Inflammatory macrophage treated with lipopolysaccharide for 4 hours (primary cell): ENCODE measurements around the gene LRMDA.
A peak's percentile ranks its signal among the peaks of the same experiment; 100 is the strongest.

ENCODE experiments used
- DNase-seq: peaks from one replicate; pipeline ENCODE4 v3.0.0-alpha.2; 2020

LRMDA gene

DNA sequence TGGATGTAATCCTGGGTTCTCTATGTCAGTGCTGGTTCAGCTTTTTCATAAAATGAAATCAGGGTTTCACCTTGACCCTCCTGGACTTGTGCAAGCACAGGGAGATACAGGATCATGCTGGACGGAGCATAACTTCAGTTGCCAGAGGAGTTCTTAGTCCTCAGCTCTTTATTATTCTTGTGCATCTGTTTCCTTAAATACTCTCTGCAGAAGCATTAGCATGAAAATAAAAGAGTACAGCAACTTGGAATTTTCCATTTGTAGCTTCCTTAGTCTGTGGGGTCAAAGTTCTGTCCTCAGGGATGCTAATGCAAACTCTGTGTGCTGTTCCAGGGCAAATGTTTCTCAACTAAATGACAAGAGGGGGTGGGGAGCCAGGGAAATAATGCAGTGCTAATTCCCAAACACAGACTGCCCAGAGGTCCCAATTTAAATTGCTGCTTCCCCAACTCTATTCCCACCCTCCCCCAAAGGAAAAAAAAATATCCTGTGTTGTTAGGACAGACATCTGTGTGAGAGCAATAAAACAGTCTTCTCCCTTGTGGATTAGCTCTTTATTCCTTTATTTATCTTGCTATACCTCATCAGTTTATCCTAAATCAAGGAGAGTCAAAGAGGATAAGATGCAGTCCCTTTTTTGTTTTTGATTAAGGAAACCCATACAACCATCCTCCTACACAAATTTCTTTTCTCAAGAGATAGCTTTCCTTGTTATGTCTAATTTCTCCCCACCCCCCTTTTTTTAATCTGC is 905.0 kb downstream of the LRMDA start:
- DNase-seq, result no peak

DNA sequence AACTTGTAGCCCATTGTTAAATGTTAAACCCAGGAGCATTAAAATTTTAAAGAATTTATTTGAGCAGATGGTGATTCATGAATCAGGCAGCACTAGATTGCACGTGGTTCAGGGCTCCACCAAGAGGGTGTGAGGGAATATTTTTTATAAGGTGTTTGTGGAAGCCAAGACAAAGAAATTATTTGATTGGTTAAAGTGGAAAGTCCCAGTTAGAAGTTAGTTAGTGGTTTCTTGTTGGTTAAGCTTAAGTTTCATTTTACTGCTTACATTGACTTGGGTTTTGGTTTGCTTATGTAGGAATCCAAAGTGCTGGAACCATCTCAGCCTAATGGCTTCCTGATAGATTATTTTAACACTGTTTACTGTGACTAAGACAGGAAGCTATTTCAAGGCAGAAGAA is 906.2 kb downstream of the LRMDA start:
- DNase-seq, result no peak

DNA sequence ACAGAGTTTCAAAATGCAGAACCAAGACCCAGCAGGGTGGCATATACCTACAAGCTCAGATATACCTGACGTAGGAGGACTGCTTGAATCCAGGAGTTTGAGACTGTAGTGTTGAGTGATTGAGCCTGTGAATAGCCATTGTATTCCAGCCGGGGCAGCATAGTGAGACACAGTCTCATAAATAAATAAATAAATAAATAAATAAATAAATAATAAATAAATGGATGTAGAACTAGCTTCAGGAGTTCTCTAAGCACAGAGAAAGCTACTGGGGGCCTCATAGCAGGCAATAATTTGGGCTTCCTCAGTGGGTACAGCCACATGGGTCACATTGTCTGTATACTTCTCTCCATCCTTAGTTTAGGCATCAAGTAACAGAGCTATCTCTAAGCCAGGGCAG is 906.8 kb downstream of the LRMDA start:
- no peak for DNase-seq

DNA sequence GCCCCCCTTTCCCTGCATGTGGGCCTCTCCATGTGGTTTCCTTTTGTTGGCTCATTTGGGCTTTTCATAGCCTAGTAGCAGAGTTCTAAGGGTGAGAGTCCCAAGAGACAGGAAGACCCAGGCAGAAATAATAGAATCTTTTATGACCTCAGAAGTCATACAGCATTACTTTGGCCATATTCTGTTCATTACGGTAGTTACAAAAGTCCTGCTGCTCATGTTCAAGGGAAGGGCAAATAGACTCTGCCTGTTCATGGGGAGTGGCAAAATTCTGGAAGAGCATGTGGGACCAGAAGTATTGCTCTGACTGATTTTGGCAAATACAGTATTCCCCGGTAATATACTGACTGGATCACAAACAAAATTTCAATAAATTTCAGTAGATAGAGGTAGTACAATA is 910.3 kb downstream of the LRMDA start:
- DNase-seq, result no peak

DNA sequence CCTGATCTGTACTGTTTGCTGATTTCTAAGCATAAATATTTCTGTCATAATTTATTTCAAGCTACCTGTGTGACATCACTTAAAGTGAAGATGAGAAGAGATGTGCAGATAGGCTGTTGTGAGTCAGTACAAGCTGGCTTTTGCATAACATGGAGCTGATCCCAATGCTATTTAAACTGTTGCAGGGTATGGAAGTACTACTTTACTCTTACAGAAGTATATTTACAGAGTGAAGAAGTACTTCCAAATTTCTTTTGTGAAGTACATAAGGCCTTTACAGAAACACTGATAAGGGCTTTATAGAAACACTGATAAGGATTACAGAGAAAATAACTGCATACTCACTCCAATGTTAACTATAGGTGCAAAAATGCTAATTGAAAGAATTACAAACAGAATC is 911.6 kb downstream of the LRMDA start:
- DNase-seq, result no peak

DNA sequence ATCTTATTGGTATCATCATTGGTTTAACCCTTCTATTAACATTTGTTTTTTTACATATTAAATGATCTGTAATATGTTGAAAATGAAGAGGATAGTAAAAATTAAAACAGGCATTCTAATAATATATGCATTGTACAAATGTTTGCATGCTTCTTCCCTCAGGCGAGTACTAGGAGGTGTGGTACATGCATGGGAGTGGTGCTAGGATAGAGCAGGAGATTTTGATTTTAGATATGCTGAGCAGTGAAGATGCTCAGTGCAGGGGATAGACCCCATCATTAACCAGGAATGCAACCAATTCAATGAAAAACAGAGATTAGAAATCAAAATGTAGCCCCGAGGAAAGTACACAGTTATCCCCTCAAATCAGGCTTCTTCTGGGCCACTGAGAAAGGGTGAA is 916.4 kb downstream of the LRMDA start:
- no peak for DNase-seq

DNA sequence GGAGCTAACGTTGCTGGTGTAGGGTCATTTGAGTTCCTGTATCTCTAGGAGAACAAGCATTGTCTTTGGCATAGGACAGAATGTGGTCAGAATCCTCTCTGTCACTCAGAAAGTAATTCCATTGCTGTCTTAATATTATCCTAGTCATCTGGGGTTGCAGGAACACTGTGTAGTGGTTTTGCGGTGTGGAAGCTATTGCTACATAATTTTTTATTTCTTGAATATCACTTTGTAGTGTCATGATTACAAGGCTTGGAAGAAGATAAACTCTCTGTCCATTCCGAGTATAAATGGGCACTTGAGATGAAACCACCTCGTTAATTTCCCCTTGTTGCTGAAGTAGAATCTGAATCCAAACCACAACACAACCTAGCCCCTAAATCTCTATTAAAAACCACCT is 919.2 kb downstream of the LRMDA start:
- DNase-seq, result no peak

DNA sequence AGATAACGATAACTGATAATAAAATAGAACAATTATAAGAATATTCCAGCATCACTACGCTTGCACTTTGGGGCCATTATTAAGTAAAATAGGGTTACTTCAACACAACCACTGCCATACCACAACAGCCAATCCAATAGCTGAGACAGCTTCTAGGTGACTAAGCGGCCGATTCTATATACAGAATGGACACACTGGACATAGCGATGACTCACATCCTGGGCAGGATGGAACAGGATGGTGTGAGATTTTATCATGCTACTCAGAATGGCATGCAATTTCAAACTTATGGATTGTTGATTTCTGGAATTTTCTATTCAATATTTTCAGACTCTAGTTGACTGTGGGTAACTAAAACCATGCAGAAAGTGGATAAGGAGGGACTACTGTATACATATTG is 920.9 kb downstream of the LRMDA start:
- DNase-seq, result peak; percentile 2

DNA sequence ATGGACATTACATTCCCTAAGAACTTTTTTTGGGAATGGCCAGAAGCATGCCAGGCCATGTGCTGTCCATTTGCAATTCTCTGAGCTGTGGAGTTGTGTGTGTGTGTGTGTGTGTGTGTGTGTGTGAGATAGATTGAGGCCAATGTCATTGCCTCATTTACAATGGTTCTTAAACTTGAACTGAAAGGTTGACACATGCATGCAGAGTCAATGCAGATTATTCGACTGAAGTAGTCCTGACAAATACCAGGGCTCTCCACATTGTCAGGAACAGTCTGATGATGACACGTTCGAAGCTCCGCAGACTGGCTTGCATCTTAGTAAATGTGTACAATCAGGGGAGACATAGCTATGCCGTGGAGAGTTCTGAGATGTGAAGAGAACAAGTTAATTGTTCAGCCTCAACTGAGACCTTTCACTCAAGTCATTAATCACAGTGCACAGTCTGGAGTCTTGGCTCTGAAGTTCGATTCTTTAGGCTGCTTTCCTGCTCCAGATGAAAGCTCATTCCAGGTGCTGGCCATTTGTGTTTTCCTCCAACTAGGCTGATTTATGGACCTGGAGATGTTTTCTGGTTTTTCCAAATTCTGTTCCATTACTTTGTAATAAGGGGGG is 921.9 kb downstream of the LRMDA start:
- no peak for DNase-seq

DNA sequence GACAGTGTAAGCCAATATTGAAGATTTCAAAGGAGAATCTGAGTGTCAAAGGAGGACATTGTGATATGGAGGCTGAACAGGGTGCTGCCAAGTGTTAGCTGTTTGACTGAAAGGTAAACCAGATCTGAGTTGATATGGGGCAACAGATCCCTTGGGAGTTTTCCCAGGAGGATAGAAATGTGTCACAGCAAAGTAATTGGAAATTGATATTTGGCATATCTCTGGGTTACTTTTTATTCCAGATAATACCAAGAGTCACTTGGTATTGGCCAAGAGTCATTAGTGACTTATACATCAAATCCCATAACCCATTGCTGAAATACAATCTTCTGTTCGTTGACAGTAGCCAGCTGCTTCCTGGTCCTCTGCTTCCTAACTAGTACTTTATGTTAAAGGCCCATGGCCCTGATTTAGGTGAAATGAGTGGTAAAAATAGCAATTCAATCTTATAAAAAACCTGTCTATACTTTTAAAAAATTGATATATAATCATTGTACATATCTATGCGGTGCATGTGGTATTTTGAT is 922.9 kb downstream of the LRMDA start:
- DNase-seq, result no peak

DNA sequence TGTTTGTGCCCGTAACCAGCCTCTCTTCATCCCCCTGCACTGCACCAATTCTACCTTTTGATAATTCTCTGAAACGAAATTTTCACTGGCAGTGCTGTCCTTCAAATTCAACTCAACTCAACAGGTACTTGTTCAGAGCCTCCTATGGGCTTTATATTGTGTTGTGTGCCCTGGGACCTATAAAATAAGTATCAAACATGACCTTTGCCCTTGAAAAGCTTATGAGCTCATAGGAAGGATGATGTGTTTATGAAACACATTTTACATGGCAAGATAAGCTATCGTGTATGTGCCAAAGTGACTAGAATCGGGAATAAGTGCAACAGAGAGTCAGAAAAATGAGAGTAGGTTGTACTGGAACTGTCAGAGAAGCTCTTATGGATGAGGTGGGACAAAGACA is 923.5 kb downstream of the LRMDA start:
- no peak for DNase-seq

DNA sequence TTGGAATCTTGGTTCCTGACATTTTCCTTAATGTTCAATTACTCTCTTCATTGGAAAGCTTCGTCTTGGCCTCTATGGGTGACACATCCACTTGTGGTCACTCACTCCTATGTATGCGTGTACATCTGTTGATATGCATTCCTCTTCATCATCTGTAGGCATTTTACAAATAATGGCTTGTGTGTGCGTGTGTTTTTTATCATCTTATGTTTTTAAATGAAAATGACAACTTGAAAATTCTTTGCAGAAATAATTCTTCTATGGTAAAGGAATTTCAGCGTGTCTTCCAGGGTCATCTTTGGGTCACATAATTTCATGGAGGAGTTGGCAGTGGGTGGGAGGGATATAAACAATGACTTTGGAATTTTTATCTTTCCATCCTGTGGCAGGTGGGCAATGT is 925.1 kb downstream of the LRMDA start:
- no peak for DNase-seq

DNA sequence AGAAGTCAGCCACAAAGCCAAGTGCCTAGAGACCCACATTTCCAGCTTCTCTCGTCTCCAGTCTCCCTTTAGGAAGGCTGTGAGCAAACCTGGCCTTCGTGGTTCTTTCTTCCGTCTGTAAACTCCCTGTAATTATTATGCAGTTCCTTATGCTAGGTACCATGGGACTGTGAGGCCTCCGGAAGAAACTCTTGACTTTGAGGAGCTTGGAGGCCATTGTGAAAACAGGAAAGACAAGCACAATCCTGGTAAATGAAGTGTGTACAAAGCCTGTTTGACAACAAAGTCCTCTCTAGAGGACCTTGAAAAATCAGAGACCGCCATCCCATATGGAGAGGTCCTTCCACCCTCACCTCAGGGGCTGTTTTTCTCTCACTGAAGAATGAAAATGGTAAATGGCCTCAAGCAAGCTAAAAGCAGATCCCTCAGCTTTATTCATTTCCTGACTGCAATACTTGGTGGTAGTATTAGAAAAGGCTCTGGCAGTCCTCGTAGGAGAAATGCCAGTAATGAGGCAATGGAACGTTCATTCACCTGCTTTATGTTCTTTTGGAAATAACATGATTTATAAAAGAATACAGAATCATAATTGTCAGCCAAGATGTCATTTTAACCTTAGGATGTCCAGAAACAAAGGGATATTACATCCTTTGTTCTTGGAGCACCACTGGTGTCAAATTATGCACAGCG is 926.4 kb downstream of the LRMDA start:
- no peak for DNase-seq

DNA sequence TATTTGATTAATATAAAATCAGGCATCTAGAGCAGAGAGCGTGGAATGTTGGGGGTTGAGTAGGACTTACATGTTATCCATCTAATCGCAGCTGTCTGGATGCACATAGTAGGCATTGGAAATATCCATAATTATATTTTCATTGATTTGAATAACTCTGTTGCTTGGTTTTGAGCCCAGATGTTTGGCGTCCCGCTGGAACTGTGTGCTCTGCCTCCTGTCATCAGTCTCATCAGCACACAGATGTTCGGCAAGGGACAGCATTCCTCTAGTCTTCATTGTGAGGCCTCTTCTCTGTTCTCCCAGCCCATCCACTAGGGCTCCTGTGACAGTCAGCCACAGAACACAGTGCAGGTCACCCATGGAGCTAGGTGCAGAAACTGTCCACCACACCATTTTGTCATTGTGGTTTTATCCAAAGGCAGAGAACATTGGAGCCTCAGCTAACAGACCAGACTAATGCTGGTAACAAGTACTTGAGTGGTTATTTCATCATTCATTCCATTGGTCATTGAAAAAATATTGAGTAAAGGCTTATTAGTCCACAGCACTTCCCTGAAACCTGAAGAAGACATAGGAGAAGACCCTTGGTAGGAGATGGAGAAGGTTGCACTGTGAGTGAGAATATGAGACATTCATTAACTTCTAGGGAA is 927.4 kb downstream of the LRMDA start:
- DNase-seq, result no peak

DNA sequence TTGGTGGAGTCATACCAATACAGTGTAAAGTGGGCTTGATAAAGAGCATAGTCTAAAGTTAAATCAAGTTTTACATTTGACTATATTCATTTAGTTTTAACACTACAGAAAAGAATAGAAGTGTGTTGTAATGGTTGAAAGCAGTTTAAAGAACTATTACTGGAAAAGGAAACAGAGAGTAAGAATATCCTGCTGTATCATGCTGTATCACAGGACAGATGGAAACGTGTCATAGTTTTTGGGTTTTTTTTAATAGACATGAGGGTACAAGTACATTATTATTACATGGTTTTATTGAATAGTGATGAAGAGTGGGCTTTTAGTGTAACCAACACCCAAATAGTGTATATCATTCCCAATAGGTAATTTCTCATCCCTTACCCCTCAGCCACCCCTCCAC is 944.3 kb downstream of the LRMDA start:
- peak; percentile 21 for DNase-seq

DNA sequence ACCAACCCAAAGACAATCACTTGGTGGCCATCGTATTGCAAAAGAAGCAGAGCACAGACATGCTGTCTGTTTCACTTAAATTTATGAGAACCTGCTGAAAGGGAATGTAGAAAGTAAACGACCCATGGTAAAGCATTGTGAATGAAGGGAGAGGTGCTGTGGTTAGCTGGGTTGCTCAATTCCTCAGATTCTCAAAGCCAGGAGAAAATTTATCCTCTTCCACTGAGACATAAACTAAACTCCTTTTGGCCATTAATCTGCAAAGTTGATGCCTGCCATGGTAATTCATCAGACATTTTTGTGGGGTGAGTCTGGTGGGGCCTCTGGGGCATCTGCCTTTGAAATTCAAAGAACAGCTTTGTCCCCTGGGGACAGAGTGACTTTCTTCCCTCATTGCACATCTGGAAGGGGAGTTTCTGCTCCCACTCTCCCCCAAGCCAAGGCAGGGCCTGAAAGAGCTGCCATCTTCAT is 951.0 kb downstream of the LRMDA start:
- DNase-seq, result no peak

DNA sequence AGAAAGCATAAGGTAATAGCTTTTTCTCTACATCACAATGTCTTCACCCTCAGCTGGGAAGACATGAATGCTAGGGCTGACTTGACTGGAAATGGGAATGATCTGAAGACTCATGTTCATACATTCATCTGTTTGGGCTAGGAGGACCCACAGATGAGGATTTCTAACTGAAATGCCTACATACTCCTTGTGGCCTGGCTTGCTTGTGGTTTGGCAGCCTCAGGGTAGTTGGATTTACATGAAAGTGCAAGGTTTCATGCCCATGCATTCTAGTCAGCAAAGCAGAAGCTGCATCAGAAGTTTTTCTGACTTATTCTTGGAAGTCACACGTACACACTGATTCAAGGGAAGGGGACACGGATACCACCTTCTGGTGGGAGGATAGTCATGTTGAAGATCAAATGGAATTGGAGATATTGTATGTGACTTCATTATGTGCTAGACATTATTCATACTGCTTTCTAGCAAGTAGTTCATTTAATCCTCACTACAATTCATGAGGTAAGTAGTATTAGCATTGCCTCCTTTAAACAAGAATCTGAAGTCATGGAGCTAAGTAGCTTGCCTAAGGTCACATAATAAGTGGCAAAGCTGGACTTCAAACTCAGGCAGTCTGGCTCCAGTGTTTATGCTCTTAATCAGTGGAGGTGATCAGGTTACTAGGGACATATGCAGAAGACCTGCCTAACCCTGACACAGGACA is 957.0 kb downstream of the LRMDA start:
- DNase-seq, result no peak

DNA sequence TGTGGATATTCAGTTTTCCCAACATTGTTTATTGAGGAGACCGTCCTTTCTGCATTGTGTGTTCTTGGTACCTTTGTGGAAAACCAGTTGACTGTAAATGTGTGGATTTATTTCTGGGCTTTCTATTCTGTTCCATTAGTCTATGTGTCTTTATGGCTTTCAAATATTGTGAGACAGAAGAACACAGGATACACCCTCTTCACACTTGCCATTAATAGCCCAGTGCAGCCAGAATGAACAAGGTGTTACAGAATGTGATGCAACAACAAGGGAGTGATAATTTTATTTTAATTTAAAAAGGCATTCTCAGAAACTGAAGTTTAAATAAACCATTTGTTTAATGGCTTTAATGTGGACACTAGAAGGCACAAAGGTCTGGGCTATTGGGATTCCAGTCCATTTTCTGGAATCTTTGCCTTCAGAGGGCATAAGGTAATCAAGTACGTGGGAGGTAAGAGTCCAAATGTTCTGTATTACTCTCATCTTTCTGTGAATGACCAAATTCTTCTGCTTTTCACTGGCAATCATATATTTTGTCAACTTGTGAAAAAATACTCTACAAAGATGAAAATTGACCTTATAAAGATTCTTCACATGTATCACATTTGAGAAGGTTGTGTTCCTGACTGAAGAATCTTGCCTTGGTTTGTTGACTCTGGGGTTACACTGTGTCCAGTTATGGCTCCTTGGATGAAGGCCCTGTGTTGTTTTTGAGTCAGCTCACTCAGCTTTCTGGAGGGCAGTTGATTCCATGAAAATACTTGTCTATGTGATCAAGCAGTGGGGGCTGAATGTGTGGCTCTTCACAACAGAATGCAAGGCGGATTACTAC is 962.7 kb downstream of the LRMDA start:
- no peak for DNase-seq

DNA sequence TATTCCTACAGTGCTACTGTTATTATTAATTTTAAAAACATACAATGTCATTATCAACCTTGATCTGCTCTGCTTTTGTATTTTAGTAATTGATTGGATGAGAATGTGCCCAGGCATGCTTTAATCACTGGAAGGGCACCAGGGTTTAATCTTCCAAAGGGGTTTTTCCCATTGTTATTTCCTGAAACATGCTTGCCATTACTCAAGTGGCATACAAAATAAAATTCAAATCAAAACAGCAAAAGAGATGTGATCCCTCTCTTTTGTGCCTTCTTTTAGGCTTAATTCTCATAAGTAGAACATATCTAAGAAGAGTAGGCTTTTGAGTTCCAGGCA is 963.3 kb downstream of the LRMDA start:
- no peak for DNase-seq

DNA sequence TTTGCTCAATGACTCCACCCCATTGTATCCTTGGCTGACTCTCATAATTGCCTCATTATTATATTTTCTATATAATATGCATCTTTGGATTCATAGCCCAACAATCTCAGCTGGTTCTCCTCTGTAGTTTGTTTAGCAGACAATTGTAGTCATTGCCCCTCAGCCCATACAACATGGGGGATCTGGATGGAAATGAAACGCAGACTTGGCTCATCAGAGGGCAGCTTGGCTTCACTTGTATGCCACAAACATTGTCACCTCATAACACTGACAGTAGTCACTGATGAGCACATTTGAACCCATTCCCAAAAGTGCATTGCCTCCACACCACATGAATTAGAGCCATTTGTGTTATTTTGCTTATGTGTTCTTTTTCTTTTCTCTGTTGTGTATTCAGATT is 963.8 kb downstream of the LRMDA start:
- DNase-seq, result no peak

DNA sequence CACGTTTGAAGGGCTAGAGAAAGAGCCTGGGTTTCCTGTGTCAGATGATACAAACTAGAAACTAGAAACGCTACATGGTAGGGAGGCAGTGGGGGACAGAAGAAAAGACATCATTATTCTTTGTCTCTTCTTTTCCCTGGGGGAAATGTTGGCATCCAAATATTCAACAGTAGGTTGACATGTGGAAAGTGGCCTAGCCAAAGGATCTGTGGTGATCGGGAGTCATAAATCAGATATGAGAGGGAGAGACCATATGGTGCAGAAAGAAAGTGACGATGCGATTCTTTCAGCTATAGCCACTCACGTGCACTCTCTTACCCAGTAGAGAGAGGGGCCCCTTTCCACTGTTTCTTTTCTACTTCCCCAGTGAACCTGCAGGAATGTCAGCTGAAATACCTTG is 964.7 kb downstream of the LRMDA start:
- DNase-seq, result no peak
